Endothelial cell of umbilical vein (primary cell): Measurements from ENCODE around the gene PYGB.

Experiments used
- CTCF ChIP-seq, 2 donors: IDR thresholded peaks; 1 replicate in 1 of 2; 2 replicates in 1 of 2; pipeline ENCODE4 v1.5.1; 2011; ENCODE audit warnings: low read length in 2 of 2, mild to moderate bottlenecking in 2 of 2, moderate library complexity in 2 of 2, control low read depth in 1 of 2, inconsistent platforms in 1 of 2, low read depth in 1 of 2; ENCODE audit not compliant: insufficient read depth in 1 of 2; ENCODE audit errors: extremely low read depth in 1 of 2
- EZH2 ChIP-seq: IDR thresholded peaks from 2 replicates; pipeline ENCODE4 v1.6.1; 2012; ENCODE audit warnings: borderline replicate concordance, low read depth, mild to moderate bottlenecking, moderate library complexity, low read length, inconsistent platforms; ENCODE audit not compliant: severe bottlenecking
- JUN ChIP-seq: IDR thresholded peaks from 2 replicates; pipeline ENCODE4 v1.6.1; 2011; ENCODE audit warnings: borderline replicate concordance, low read depth; ENCODE audit not compliant: insufficient read length, insufficient read depth
- MAX ChIP-seq: IDR thresholded peaks from 2 replicates; pipeline ENCODE4 v1.6.1; 2011; ENCODE audit not compliant: insufficient read depth, insufficient read length
- MYC ChIP-seq: IDR thresholded peaks from one replicate; pipeline ENCODE4 v1.6.1; 2011; ENCODE audit warnings: mild to moderate bottlenecking, low read depth, low read length
- POLR2A ChIP-seq: IDR thresholded peaks from 2 replicates; pipeline ENCODE4 v1.6.1; 2012; ENCODE audit warnings: low read depth, mild to moderate bottlenecking, control low read depth, low read length
- POLR2AphosphoS5 ChIP-seq: IDR thresholded peaks from 2 replicates; pipeline ENCODE4 v1.6.1; 2012; ENCODE audit warnings: low read depth, mild to moderate bottlenecking, control low read depth, low read length, moderate library complexity; ENCODE audit not compliant: insufficient read depth

GRCh38 chr20:25295386-25296093 lies 47.7 kb downstream of the PYGB start:
- no peak for TF ChIP-seq CTCF (IDR thresholded peaks at IDR 0.05; ENCODE audit: extremely low read depth in 1 of 2, insufficient read depth in 1 of 2, low read depth in 1 of 2, low read length in 2 of 2)
- no peak for TF ChIP-seq POLR2A
- TF ChIP-seq MAX = no peak
- no peak for TF ChIP-seq POLR2AphosphoS5
- no peak for TF ChIP-seq EZH2
- TF ChIP-seq MYC = no peak
- no peak for TF ChIP-seq JUN
